Measurements from ENCODE around the gene NFATC2. TPM values are rescaled to one million over a fixed set of nuclear protein-coding genes. Genes with fewer than 3 reads are reported as not detected.

The NFATC2 gene
- total RNA-seq, 2 donors from 2014 or later = 5.8 to 7.3 TPM

DNA sequence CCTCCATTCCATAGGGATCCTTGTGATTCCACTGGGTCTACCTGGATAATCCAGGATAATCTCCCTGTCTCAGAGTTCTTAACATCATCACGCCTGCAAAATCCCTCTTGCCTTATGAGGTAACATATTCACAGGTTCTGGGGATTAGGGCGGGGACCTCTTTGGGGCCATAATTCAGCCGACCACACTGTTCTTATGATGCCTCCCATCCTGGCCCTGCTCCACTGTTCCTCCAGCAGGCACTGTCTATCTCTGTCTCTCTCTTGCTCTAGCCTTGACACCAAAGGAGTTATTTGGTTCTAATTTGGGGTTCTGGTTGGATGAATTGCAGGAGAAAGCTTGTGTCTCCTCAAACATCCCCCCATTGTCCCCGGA lies 168.1 kb downstream of the NFATC2 start:
- no peaks in the 10 kb centered on the region for H3K36me3 ChIP-seq
- no peak overlapping the region for H3K9ac ChIP-seq (ENCODE audit: low read depth in 2 of 2, low read length in 2 of 2)
- intact Hi-C loops (cut with DNase I) = loop anchor here (10.0 kb wide), 1 partner anchor 710 kb away; no protein-coding TSS in a partner anchor
- H3K27me3 ChIP-seq = no peaks in the 10 kb centered on the region
- no peak overlapping the region for H3K27ac ChIP-seq
- no peak overlapping the region for H3K4me3 ChIP-seq
- no peak for DNase-seq
- TF ChIP-seq CTCF (IDR thresholded peaks at IDR 0.05) = no peak
- no peaks in the 10 kb centered on the region for H3K4me1 ChIP-seq
- no peaks in the 10 kb centered on the region for H3K9me3 ChIP-seq

DNA sequence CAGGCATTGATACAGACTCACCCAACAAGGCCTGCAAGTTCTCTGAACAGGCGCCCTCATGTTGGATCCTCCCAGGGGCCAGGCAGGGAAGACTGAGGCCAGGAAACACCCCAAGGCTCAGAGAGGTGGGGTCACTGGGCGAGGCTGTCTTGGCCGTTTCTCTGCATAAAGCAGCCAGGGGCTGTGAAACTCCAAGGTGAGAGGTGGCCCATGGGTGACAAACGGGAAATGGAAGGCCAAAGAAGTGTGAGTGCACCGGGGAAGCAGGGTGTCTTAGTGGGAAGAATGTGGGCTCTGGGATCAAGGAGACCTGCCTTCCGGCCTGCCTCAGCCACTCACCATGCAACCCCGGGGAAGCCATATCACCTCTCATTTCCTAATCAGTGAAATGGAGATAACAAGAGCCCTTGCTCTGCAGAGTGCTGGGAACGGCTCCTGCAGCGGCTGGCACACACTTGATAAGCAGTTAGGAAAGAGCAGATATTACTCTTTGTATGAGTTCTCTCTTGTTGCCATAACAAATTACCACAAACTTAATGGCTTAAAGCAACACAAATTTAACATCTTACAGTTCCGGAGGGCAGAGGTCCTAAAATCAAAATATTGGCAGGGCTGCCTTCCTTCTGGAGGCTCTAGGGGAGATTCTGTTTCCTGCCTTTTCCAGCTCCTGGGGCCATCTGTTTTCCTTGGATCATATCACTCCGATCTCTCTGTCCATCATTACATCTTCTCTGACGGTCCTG lies 168.6 kb downstream of the NFATC2 start:
- Histone ChIP-seq H3K27me3 (no peaks in the 10 kb centered on the region), H3K9me3 (no peaks in the 10 kb centered on the region), H3K9ac (ENCODE audit: low read depth in 2 of 2, low read length in 2 of 2) (no peak overlapping the region), H3K4me3 (no peak overlapping the region), H3K36me3 (no peaks in the 10 kb centered on the region), H3K4me1 (no peaks in the 10 kb centered on the region), H3K27ac (no peak overlapping the region)
- no peak for TF ChIP-seq CTCF (IDR thresholded peaks at IDR 0.05)
- intact Hi-C loops (cut with DNase I) = loop anchor here (2.0 to 10.0 kb wide), 2 partner anchors 221 to 711 kb away; no protein-coding TSS in a partner anchor
- no peak for DNase-seq

DNA sequence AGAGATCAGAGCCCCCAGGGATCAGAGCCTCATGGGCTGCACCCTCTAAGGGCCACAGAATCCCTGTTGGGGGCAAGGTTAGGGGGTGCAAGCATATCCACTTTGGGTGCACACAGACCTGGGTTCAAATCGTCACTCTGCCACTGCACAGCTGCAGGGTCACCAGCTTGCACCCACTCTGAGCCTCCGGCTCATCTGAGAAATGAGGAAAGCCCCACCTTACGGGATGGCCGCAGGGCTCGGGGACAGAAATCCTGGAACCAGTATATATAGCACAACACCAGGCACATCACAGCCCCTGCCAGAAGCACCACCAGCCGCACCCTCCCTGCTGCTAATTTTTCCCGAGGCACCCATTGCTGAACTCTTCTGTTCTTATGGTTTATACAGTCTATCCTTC lies 169.6 kb downstream of the NFATC2 start:
- no peak overlapping the region for H3K4me3 ChIP-seq
- H3K27ac ChIP-seq = no peak overlapping the region
- no peaks in the 10 kb centered on the region for H3K27me3 ChIP-seq
- DNase-seq = no peak
- H3K4me1 ChIP-seq = no peaks in the 10 kb centered on the region
- no peaks in the 10 kb centered on the region for H3K9me3 ChIP-seq
- intact Hi-C loops (cut with DNase I) = loop anchor here (2.0 to 10.0 kb wide), 2 partner anchors 222 to 712 kb away; no protein-coding TSS in a partner anchor
- no peak for TF ChIP-seq CTCF (IDR thresholded peaks at IDR 0.05)
- no peaks in the 10 kb centered on the region for H3K36me3 ChIP-seq
- no peak overlapping the region for H3K9ac ChIP-seq (ENCODE audit: low read depth in 2 of 2, low read length in 2 of 2)

GRCh38 chr20:51372176-51372803 lies 170.2 kb downstream of the NFATC2 start:
- intact Hi-C loops (cut with DNase I) = loop anchor here (2.0 to 10.0 kb wide), 2 partner anchors 223 to 713 kb away; no protein-coding TSS in a partner anchor
- DNase-seq = peak; percentile 49
- Histone ChIP-seq H3K36me3 (no peaks in the 10 kb centered on the region), H3K27ac (no peak overlapping the region), H3K9me3 (no peaks in the 10 kb centered on the region), H3K4me1 (no peaks in the 10 kb centered on the region), H3K27me3 (no peaks in the 10 kb centered on the region), H3K4me3 (no peak overlapping the region), H3K9ac (ENCODE audit: low read depth in 2 of 2, low read length in 2 of 2) (no peak overlapping the region)
- TF ChIP-seq CTCF (IDR thresholded peaks at IDR 0.05) = peak; percentile 73

DNA sequence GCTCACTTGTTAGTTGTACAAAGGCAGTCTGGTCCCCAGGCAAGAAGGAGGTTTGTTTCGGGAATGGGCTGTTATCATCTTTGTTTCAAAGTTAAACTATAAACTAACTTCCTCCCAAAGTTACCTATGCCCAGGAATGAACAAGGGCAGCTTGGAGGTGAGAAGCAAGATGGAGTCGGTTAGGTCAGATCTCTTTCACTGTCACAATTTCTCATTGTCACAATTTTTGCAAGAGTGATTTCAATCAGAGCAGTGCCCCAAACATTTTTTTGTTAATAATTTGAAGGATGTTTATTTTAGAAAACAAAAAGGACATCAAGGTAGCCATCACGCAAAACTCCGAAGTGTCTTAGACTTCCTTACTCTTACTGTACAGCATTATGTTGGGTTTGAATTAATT lies 170.8 kb downstream of the NFATC2 start:
- Histone ChIP-seq H3K9ac (ENCODE audit: low read depth in 2 of 2, low read length in 2 of 2) (no peak overlapping the region), H3K4me1 (no peaks in the 10 kb centered on the region), H3K4me3 (no peak overlapping the region), H3K36me3 (no peaks in the 10 kb centered on the region), H3K27ac (no peak overlapping the region), H3K9me3 (no peaks in the 10 kb centered on the region), H3K27me3 (no peaks in the 10 kb centered on the region)
- intact Hi-C loops (cut with DNase I) = loop anchor here (2.0 to 10.0 kb wide), 2 partner anchors 223 to 713 kb away; no protein-coding TSS in a partner anchor
- DNase-seq = no peak
- no peak for TF ChIP-seq CTCF (IDR thresholded peaks at IDR 0.05)
